ENCODE measurements around the gene TNN. TPM values are rescaled to one million over a fixed set of nuclear protein-coding genes. Genes with fewer than 3 reads are reported as not detected.
A peak's percentile ranks its signal among the peaks of the same experiment; 100 is the strongest.

TNN gene
- polyA plus RNA-seq, 3 donors = 2.3 to 3.3 (median 2.5) TPM

DNA sequence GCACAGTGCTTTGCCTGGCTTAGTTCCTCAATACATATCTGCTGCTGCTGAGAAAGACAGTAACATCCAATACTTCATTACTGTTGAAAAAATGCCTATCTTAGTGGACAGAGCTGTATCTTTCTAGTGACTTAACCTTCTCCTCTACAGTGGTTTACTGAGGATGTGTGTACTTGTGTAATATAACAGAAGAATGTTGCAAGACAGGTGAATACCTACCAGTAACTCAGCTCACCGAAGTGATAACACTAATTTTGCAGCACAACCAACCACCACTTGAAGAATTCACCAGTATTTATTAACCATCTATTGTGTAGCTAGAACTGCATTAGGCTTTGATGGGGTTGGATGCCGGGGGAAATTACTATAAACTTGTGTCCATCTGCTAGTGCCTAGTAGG, 16.6 kb upstream of the TNN start:
- no peak for DNase-seq (ENCODE audit: extremely low read depth in 1 of 11, low read depth in 9 of 11, low spot score in 4 of 11)

GRCh38 chr1:175054736-175055135, 12.9 kb upstream of the TNN start:
- no peak for DNase-seq (ENCODE audit: extremely low read depth in 1 of 11, low read depth in 9 of 11, low spot score in 4 of 11)

DNA sequence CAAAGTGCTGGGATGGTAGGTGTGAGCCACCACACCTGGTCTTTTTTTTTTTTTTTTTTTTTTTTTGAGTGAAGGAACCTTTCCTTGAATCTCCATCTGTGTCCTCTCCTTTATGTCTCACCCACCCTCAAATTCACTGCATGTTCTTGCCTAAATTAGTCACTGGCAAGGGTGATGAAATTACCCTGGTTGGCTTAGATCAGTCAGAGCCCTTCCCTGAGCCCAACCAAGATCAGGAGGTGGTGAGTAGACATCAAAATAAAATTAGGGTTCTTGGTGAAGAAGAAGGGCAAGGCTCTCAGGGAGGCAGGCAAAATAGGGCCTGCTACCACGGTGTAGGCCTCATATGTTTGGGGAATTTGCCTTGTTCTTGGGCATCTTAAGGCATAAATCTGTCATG, 5.3 kb upstream of the TNN start:
- DNase-seq (ENCODE audit: extremely low read depth in 1 of 11, low read depth in 9 of 11, low spot score in 4 of 11) = no peak

DNA sequence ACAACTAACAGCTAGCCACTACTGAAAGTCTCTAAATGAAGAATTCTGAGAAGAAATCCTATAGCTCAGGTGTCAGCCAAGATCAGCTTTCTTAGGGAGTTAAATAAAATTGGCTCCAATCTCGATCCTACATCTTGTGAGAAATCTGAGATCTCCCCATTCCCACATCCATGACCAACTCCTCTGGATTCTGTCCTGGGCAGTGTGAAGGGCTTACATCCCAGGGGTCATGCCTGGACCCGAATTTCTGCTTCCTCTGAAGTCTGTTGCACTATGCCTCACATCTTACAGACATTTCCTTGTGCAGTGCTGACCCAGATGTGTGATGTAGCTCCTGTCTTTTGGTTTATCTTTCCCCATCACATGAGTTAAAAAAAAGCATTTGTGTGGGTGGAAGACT, 4.8 kb upstream of the TNN start:
- DNase-seq (ENCODE audit: extremely low read depth in 1 of 11, low read depth in 9 of 11, low spot score in 4 of 11) = no peak

- DNase-seq (ENCODE audit: extremely low read depth in 1 of 11, low read depth in 9 of 11, low spot score in 4 of 11) = no peak
These were observed 3.2 kb downstream of the TNN start for GRCh38 chr1:175070818-175071217.

DNA sequence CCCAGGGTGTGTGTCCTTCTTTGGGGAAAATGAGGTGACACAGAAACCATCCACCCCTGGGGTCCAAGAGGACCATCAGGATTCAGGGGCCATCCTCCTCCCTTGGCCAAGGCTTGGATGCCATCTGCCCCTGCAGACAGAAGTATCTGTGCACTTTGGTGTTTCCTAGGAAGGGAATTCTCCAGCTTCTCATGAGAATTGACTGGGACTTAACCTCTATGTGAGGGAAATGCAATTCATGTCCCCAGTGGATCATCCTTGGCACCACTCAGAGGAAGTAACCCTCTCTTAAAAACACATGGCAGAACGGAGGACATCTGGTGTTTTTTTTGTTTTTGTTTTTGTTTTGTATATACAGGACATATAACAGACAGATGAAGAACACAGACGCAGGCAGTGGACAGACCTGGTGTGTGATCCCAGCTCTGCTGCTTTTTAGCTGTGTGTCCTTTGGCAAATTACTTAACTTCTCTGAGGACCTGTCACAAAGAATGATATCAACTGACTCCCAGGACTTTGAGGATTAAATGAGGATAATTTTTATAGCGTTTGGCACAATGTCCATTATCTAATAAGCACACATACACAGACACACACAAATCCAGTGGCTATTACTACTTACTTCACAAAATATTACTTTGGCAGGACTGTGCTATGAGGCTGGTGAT, 3.8 kb downstream of the TNN start:
- DNase-seq (ENCODE audit: extremely low read depth in 1 of 11, low read depth in 9 of 11, low spot score in 4 of 11) = no peak

- DNase-seq (ENCODE audit: extremely low read depth in 1 of 11, low read depth in 9 of 11, low spot score in 4 of 11) = peak in 9 of 11 donors; percentile 25 to 66 (median 47)
These were observed 4.7 kb downstream of the TNN start for GRCh38 chr1:175072099-175072951.

- no peak for DNase-seq (ENCODE audit: extremely low read depth in 1 of 11, low read depth in 9 of 11, low spot score in 4 of 11)
These were observed 5.4 kb downstream of the TNN start for GRCh38 chr1:175073061-175073460.

DNA sequence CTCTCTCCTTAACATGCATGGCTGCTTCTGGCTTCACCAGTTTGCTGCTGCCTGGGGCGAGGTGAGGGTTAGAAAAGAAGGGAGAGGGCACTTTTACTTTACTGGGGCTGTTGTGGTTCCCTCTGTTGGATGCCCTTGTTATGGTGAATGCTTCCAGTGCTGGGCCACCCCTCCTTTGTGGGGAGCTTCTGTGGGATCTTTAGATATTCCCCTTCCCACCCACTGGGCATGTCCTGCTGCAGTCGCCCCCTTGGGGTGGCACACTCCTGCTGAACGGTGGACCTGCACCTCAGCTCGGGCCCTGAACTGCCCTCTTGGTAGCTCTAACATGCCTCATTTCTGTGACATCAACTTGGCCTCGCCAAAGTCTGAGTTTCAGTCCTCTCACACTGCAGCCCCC, 6.0 kb downstream of the TNN start:
- DNase-seq (ENCODE audit: extremely low read depth in 1 of 11, low read depth in 9 of 11, low spot score in 4 of 11) = no peak

GRCh38 chr1:175075572-175076568, 8.2 kb downstream of the TNN start:
- no peak for DNase-seq (ENCODE audit: extremely low read depth in 1 of 11, low read depth in 9 of 11, low spot score in 4 of 11)

- no peak for DNase-seq (ENCODE audit: extremely low read depth in 1 of 11, low read depth in 9 of 11, low spot score in 4 of 11)
These were observed 9.9 kb downstream of the TNN start for GRCh38 chr1:175077356-175078030.

GRCh38 chr1:175078629-175079028, 11.0 kb downstream of the TNN start:
- no peak for DNase-seq (ENCODE audit: extremely low read depth in 1 of 11, low read depth in 9 of 11, low spot score in 4 of 11)

DNA sequence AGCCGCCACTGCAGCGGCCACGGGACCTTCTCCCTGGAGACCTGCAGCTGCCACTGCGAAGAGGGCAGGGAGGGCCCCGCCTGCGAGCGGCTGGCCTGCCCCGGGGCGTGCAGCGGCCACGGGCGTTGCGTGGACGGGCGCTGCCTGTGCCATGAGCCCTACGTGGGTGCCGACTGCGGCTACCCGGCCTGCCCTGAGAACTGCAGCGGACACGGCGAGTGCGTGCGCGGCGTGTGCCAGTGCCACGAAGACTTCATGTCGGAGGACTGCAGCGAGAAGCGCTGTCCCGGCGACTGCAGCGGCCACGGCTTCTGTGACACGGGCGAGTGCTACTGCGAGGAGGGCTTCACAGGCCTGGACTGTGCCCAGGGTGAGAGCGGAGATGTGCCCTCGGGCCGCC, 11.7 kb downstream of the TNN start:
- DNase-seq (ENCODE audit: extremely low read depth in 1 of 11, low read depth in 9 of 11, low spot score in 4 of 11) = no peak

DNA sequence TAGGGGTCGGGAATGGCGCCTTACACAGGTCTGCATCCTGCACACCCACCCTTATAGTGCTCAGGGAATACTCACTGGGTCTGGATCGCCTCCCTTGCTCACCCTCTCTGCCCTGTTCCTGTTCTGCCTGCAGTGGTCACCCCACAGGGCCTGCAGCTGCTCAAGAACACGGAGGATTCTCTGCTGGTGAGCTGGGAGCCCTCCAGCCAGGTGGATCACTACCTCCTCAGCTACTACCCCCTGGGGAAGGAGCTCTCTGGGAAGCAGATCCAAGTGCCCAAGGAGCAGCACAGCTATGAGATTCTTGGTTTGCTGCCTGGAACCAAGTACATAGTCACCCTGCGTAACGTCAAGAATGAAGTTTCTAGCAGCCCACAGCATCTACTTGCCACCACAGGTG, 12.4 kb downstream of the TNN start:
- DNase-seq (ENCODE audit: extremely low read depth in 1 of 11, low read depth in 9 of 11, low spot score in 4 of 11) = no peak

DNA sequence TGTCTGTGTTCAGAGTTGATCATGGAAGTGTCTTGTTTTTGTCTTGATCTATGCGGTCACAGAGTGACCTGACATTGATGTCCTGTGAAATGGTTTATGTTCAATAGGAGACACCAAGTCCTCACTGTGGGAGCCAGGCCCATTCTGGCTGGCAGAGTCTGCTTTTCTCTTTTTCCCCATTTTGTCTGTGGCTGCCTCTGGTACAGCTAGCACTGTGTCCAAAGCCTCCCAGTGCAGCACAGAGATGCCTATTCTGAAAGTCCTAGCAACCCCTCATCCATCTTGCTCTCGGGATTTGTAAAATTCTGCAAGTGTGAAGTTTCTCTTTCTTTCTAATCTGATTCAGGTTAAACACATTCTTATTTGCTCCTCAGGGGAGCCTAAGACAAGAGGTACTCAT, 14.3 kb downstream of the TNN start:
- no peak for DNase-seq (ENCODE audit: extremely low read depth in 1 of 11, low read depth in 9 of 11, low spot score in 4 of 11)

DNA sequence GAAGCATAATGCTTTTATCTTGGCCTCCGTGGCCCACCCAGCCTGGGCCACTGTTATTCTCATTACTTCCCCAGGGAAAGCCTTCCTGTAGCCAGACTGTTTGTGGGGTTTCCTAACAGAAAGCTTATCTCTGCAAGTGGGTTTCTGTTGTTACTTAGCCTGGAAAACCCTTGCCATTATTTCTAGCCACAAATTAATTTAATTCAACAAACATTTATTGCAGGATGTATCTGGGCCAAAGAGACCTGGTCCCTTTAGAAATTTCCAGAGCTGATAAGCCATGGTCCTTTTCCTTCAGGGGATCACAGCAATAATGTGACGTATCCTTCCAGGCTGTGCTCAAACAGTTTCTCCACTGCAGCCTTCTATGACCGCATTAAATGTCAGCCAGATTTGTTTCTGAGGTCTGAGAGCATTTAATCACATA, 20.9 kb downstream of the TNN start:
- DNase-seq (ENCODE audit: extremely low read depth in 1 of 11, low read depth in 9 of 11, low spot score in 4 of 11) = no peak

GRCh38 chr1:175089136-175089718, 21.6 kb downstream of the TNN start:
- DNase-seq (ENCODE audit: extremely low read depth in 1 of 11, low read depth in 9 of 11, low spot score in 4 of 11) = peak in 2 of 11 donors; percentile 28 to 30

- DNase-seq (ENCODE audit: extremely low read depth in 1 of 11, low read depth in 9 of 11, low spot score in 4 of 11) = peak in 1 of 11 donors; percentile 41
These were observed 23.1 kb downstream of the TNN start for GRCh38 chr1:175090780-175091179.

DNA sequence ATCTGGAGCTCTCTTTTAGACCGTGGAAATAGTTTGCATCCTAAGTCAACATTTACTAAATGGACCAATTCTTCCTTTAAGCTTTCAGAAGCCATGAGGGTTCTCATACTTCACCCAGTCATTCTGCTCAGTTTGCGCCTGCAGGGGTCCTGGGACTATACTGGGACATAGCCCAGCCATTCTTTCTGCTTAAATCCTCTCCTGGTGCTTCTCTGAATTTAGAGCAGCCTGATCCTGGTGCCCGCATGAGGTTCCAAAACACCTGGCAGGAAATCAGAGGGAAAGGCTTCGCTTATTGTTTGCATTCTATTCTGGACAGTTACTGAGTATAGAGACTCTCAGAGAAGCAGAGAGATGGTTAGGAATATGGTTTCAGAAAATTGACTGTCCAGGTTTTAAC, 27.0 kb downstream of the TNN start:
- DNase-seq (ENCODE audit: extremely low read depth in 1 of 11, low read depth in 9 of 11, low spot score in 4 of 11) = no peak

Data from renal cortex interstitium (tissue), 11 donors.